ENCODE measurements around the gene COPZ1. TPM values are rescaled to one million over a fixed set of nuclear protein-coding genes. Genes with fewer than 3 reads are reported as not detected.

The COPZ1 gene
- total RNA-seq, 3 donors from 2014 or later, result 70.9 to 109 (median 90.1) TPM

DNA sequence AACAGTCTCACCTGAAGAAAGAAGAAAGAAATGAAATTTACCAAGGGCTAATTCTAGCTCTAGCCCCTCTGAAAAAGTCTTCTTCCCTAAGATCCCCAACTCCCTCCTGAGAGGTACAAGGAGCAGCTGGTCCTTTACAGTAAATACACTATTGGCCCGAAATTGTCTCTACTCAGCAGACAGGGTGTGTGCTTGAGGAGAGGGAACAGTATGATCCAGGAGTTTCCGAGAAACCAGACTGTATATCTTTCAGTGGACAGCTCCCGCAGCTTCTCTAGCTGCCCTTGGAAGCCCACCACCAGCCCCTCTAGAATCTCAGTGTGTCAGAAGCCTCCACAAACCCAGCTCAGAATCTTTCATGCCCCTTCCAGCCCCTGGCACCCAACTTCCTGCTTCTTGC is 31.3 kb downstream of the COPZ1 start:
- H3K9me3 ChIP-seq, result no peaks in the 10 kb centered on the region
- no peak for TF ChIP-seq POLR2A (IDR thresholded peaks at IDR 0.05)
- TF ChIP-seq, protein P1, sequence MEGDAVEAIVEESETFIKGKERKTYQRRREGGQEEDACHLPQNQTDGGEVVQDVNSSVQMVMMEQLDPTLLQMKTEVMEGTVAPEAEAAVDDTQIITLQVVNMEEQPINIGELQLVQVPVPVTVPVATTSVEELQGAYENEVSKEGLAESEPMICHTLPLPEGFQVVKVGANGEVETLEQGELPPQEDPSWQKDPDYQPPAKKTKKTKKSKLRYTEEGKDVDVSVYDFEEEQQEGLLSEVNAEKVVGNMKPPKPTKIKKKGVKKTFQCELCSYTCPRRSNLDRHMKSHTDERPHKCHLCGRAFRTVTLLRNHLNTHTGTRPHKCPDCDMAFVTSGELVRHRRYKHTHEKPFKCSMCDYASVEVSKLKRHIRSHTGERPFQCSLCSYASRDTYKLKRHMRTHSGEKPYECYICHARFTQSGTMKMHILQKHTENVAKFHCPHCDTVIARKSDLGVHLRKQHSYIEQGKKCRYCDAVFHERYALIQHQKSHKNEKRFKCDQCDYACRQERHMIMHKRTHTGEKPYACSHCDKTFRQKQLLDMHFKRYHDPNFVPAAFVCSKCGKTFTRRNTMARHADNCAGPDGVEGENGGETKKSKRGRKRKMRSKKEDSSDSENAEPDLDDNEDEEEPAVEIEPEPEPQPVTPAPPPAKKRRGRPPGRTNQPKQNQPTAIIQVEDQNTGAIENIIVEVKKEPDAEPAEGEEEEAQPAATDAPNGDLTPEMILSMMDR (IDR thresholded peaks at IDR 0.05), result no peak
- TF ChIP-seq POLR2AphosphoS5 (IDR thresholded peaks at IDR 0.05), result no peak
- no peak overlapping the region for H3K4me3 ChIP-seq
- no peaks in the 10 kb centered on the region for H3K27me3 ChIP-seq
- intact Hi-C loops (cut with DNase I; ENCODE audit: low total_unique reads), result no loop called here
- no peak for DNase-seq (ENCODE audit: low spot score in 2 of 2)
- peak overlapping the region in 1 of 2 donors; percentile 26 for H3K27ac ChIP-seq
- no peaks in the 10 kb centered on the region for H3K4me1 ChIP-seq
- no peaks in the 10 kb centered on the region for H3K36me3 ChIP-seq

GRCh38 chr12:54356951-54357356 is 32.0 kb downstream of the COPZ1 start:
- Histone ChIP-seq H3K27ac (peak overlapping the region; percentile 46 to 90), H3K4me1 (no peaks in the 10 kb centered on the region), H3K4me3 (no peak overlapping the region), H3K27me3 (no peaks in the 10 kb centered on the region), H3K36me3 (no peaks in the 10 kb centered on the region), H3K9me3 (no peaks in the 10 kb centered on the region)
- intact Hi-C loops (cut with DNase I; ENCODE audit: low total_unique reads), result no loop called here
- no peak for DNase-seq (ENCODE audit: low spot score in 2 of 2)
- TF ChIP-seq POLR2AphosphoS5 (IDR thresholded peaks at IDR 0.05), result no peak
- TF ChIP-seq, protein P1 (IDR thresholded peaks at IDR 0.05), result no peak
- TF ChIP-seq POLR2A (IDR thresholded peaks at IDR 0.05), result no peak

GRCh38 chr12:54357506-54358190 is 32.7 kb downstream of the COPZ1 start:
- Histone ChIP-seq H3K9me3 (no peaks in the 10 kb centered on the region), H3K36me3 (no peaks in the 10 kb centered on the region), H3K4me3 (peak overlapping the region in 2 of 3 donors; percentile 69 to 78), H3K27me3 (no peaks in the 10 kb centered on the region), H3K27ac (peak overlapping the region; percentile 90 to 93), H3K4me1 (no peaks in the 10 kb centered on the region)
- TF ChIP-seq POLR2AphosphoS5 (IDR thresholded peaks at IDR 0.05), result no peak
- no peak for TF ChIP-seq POLR2A (IDR thresholded peaks at IDR 0.05)
- TF ChIP-seq, protein P1 (IDR thresholded peaks at IDR 0.05), result no peak
- DNase-seq (ENCODE audit: low spot score in 2 of 2), result no peak
- intact Hi-C loops (cut with DNase I; ENCODE audit: low total_unique reads), result no loop called here

DNA sequence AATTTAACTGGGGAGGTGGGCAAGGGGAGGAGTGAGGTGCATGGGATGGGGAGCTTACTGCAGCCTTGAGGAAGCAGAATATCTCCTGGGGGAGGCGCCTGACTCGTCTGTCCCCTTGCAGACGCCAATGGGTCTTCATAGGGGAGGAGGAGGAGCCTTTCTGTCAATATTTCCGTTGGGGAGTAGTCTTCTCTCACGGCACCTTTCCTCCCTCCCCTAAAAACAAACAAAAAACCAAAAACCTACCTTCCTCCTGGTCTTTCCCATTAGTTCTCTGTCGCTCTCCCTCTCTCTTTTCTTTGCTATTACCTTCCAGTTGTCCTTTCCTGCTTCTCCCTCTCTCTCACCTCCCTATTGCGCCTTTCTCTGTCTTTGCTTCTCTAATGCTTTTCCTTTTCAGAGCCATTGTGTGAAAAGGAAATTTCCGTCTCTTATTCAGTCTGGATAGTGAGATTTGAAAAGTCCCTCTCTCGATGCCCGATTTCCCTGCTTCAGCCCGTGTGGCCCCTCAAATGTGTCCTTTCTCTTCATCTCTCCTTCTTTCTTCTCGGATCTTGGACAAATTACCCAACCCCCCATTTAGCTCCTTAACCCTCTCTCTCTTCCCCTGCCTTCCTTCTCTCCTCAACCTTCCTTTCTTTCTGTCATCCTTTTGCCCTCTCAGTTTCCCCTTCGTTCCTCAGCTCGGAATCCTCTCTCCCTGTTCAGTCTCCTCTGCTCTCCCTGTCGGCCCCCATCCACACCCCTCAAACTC is 33.4 kb downstream of the COPZ1 start:
- intact Hi-C loops (cut with DNase I; ENCODE audit: low total_unique reads), result no loop called here
- Histone ChIP-seq H3K4me3 (peak overlapping the region; percentile 48 to 78 (median 69)), H3K27me3 (no peaks in the 10 kb centered on the region), H3K9me3 (no peaks in the 10 kb centered on the region), H3K36me3 (no peaks in the 10 kb centered on the region), H3K27ac (peak overlapping the region; percentile 90 to 93), H3K4me1 (no peaks in the 10 kb centered on the region)
- no peak for TF ChIP-seq POLR2A (IDR thresholded peaks at IDR 0.05)
- DNase-seq (ENCODE audit: low spot score in 2 of 2), result no peak

- H3K36me3 ChIP-seq, result no peaks in the 10 kb centered on the region
- H3K4me3 ChIP-seq, result peak overlapping the region; percentile 48 to 78 (median 69)
- TF ChIP-seq POLR2AphosphoS5 (IDR thresholded peaks at IDR 0.05), result peak; percentile 73 to 97 (median 90)
- TF ChIP-seq POLR2A (IDR thresholded peaks at IDR 0.05), result peak; percentile 30
- TF ChIP-seq, protein P1 (IDR thresholded peaks at IDR 0.05), result no peak
- peak; percentile 95 to 97 for DNase-seq (ENCODE audit: low spot score in 2 of 2)
- no peaks in the 10 kb centered on the region for H3K4me1 ChIP-seq
- peak overlapping the region; percentile 90 to 93 for H3K27ac ChIP-seq
- intact Hi-C loops (cut with DNase I; ENCODE audit: low total_unique reads), result no loop called here
- H3K27me3 ChIP-seq, result no peaks in the 10 kb centered on the region
- H3K9me3 ChIP-seq, result no peaks in the 10 kb centered on the region
These were observed 34.2 kb downstream of the COPZ1 start for GRCh38 chr12:54358945-54359761.

All from breast epithelium (tissue), 4 donors.